ENCODE measurements around the gene HIGD2A. TPM values are rescaled to one million over a fixed set of nuclear protein-coding genes. Genes with fewer than 3 reads are reported as not detected.

The HIGD2A gene
- total RNA-seq, 4 donors from 2014 or later = 54.3 to 96.3 (median 85.1) TPM

DNA sequence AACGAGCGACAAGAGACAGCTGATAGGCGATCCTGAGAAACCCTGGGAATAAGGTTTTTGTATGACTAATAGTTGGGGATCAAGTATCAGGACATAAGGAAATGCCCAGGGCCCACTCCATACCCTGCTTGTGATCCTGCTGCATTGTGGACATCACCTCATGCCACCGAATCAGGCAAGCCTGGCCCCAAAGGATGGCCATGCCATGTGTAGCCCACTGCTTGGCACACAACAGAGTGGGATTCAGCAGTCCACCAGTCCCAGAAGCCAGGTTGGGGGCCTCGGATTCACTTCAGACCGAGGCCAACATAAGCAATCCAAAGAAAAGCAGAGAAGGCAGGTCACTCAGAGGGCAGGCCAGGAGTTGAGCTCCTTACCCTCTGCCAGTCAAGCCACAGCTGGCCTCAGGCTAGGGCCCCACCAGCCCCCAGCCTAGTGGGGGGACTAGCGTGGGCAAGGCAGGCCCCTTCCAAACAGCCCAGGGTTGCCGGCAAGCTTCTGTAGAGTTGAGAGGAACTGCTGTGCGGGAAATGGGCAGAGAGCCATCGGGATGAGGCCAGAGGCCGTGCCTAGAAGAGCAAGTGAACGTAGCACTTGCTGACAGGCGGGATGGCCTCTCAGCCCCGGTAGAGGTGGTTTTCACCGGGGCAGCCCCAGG, 5.2 kb upstream of the HIGD2A start:
- no peak for DNase-seq (ENCODE audit: low spot score in 2 of 2)
- no peaks in the 10 kb centered on the region for H3K9me3 ChIP-seq
- no peak overlapping the region for H3K4me3 ChIP-seq
- WGBS, 2 donors = 81 to 87% methylated on average over 15 of the region's 15 CpGs
- H3K36me3 ChIP-seq = peaks cover 0 to 63% (median 18%) of the 10 kb centered on the region in 3 donors
- H3K27me3 ChIP-seq = no peaks in the 10 kb centered on the region
- no peak for TF ChIP-seq EP300 (IDR thresholded peaks at IDR 0.05)
- TF ChIP-seq, protein P1, sequence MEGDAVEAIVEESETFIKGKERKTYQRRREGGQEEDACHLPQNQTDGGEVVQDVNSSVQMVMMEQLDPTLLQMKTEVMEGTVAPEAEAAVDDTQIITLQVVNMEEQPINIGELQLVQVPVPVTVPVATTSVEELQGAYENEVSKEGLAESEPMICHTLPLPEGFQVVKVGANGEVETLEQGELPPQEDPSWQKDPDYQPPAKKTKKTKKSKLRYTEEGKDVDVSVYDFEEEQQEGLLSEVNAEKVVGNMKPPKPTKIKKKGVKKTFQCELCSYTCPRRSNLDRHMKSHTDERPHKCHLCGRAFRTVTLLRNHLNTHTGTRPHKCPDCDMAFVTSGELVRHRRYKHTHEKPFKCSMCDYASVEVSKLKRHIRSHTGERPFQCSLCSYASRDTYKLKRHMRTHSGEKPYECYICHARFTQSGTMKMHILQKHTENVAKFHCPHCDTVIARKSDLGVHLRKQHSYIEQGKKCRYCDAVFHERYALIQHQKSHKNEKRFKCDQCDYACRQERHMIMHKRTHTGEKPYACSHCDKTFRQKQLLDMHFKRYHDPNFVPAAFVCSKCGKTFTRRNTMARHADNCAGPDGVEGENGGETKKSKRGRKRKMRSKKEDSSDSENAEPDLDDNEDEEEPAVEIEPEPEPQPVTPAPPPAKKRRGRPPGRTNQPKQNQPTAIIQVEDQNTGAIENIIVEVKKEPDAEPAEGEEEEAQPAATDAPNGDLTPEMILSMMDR (IDR thresholded peaks at IDR 0.05) = no peak
- H3K27ac ChIP-seq = no peak overlapping the region
- peaks cover 0 to 23% (median 10%) of the 10 kb centered on the region in 4 donors for H3K4me1 ChIP-seq

DNA sequence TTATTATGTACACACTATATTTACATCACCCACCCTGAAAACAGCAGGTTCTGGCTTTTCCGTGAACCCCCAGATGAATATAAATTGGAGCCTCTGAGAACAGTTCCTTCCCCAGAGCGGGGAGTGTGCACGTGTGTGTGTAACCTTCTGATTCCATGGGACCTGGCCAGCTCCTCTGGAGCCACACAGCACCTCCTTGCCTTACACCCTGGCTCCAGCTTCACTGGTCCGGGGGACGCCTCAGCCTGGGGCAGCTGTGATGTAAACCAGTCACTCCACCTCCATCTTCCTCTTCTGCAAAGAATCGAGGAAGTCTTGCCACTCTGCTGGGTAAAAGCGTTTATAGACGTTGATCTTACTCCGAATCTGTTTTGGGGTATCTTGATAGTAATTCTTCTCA, 4.6 kb upstream of the HIGD2A start:
- H3K27me3 ChIP-seq = no peaks in the 10 kb centered on the region

DNA sequence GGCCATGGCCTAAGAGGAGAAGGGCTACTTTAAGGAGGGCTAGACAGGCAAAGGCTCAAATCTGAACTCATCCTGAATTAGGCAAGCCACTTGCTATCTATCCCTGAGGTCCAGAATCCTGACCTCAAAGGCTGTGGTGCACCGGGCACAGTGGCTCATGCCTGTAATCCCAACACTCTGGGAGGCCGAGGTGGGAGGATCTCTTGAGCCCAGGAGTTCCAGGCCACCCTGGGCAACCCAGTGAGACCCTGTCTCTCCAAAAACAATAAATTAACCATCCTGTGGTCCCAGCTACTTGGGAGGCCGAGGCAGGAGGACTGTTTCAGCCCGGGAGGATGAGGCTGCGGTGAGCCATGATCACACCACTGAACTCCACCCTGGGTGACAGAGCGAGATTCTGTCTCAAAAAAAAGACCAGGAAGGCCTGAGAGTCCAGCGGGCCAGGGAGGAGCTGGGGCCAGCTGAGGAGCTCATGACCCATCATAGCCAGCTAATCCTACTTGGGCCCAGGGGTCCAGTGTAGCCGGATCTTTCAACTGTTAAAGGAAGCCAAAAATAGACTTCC, 4.1 kb upstream of the HIGD2A start:
- Histone ChIP-seq H3K4me3 (no peak overlapping the region), H3K36me3 (peaks cover 0 to 63% (median 18%) of the 10 kb centered on the region in 3 donors), H3K27ac (no peak overlapping the region), H3K4me1 (peaks cover 0 to 24% (median 11%) of the 10 kb centered on the region in 4 donors), H3K27me3 (no peaks in the 10 kb centered on the region), H3K9me3 (no peaks in the 10 kb centered on the region)
- TF ChIP-seq, protein P1 (IDR thresholded peaks at IDR 0.05) = no peak
- TF ChIP-seq POLR2A (IDR thresholded peaks at IDR 0.05) (no peak), EP300 (IDR thresholded peaks at IDR 0.05) (no peak)
- no peak for DNase-seq (ENCODE audit: low spot score in 2 of 2)
- 86% methylated on average over 7 to 8 of the region's 8 CpGs for WGBS, 2 donors

More for the DNA sequence above, 4.6 kb upstream of the HIGD2A start:
- Histone ChIP-seq H3K36me3 (peaks cover 0 to 63% (median 18%) of the 10 kb centered on the region in 3 donors), H3K9me3 (no peaks in the 10 kb centered on the region), H3K27ac (no peak overlapping the region), H3K4me1 (peaks cover 0 to 23% (median 10%) of the 10 kb centered on the region in 4 donors), H3K4me3 (no peak overlapping the region)
- 79 to 85% methylated on average over 9 of the region's 9 CpGs for WGBS, 2 donors
- DNase-seq (ENCODE audit: low spot score in 2 of 2) = no peak
- no peak for TF ChIP-seq EP300 (IDR thresholded peaks at IDR 0.05)
- TF ChIP-seq, protein P1 (IDR thresholded peaks at IDR 0.05) = no peak
- TF ChIP-seq POLR2A (IDR thresholded peaks at IDR 0.05) = no peak

DNA sequence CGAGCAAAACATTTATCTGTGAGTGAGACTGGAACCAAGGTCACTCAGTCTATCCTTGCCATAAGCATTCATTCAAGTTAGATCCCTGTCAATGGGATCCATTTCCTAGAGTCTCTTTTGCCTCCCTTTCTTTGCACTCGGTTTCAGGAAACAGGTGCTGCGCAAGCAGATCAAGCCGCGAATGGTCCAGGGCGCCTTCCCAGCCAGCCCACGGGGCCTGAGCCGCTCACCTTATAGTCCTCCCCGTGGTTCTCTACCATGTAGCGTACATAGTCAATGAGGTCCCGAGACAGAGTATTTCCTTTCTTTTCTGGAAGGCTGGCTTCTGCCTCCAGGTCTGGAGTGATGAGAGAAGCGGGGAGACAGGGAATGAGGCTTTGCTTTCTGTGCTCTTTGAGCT, 3.6 kb upstream of the HIGD2A start:
- TF ChIP-seq, protein P1 (IDR thresholded peaks at IDR 0.05) = no peak
- TF ChIP-seq POLR2A (IDR thresholded peaks at IDR 0.05) (no peak), EP300 (IDR thresholded peaks at IDR 0.05) (no peak)

DNA sequence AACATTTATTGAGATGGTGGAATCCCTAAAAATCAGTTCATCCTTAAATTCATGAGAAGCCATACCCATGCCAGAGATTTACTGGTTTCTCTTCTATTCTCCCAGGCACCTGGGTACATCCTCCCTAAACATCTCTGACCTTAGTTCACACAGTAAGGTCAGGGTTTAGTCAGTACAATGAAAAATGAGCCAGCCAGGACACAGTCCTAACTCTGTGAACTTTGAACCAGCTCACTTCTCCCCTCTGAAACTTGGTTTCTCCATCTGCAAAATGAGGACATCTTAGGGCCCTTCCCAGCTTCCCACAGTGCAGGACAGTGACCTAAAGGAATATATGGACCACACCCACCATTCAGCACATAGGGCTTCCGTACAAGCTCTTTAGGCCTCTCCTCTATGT, 2.1 kb upstream of the HIGD2A start:
- Histone ChIP-seq H3K36me3 (peaks cover 0 to 65% (median 18%) of the 10 kb centered on the region in 3 donors), H3K27me3 (no peaks in the 10 kb centered on the region), H3K4me1 (peaks cover 0 to 35% (median 15%) of the 10 kb centered on the region in 4 donors), H3K4me3 (no peak overlapping the region), H3K9me3 (no peaks in the 10 kb centered on the region), H3K27ac (no peak overlapping the region)
- 72 to 81% methylated on average over 1 of the region's 1 CpG for WGBS, 2 donors
- TF ChIP-seq POLR2A (IDR thresholded peaks at IDR 0.05) = no peak
- DNase-seq (ENCODE audit: low spot score in 2 of 2) = no peak

More for the DNA sequence above, 3.6 kb upstream of the HIGD2A start:
- Histone ChIP-seq H3K9me3 (no peaks in the 10 kb centered on the region), H3K4me3 (no peak overlapping the region), H3K27me3 (no peaks in the 10 kb centered on the region), H3K4me1 (peaks cover 0 to 29% (median 15%) of the 10 kb centered on the region in 4 donors), H3K27ac (no peak overlapping the region), H3K36me3 (peaks cover 0 to 63% (median 18%) of the 10 kb centered on the region in 3 donors)
- no peak for DNase-seq (ENCODE audit: low spot score in 2 of 2)
- 93 to 96% methylated on average over 12 of the region's 12 CpGs for WGBS, 2 donors
